Loucy (cell line): ENCODE results near the gene TRAF2.

Experiments used
- H2AFZ ChIP-seq: fragments of 200-600 bp; sonication (generic); 2 replicates; pipeline ENCODE4 v1.6.0; 2016; ENCODE audit warnings: antibody characterized with exemption, mild to moderate bottlenecking, low read length, moderate library complexity
- H3F3A ChIP-seq: fragments of 200-600 bp; 2 replicates; pipeline ENCODE4 v1.6.0; 2016; ENCODE audit warnings: antibody characterized with exemption, low read depth, mild to moderate bottlenecking
- H3K27me3 ChIP-seq: fragments of 200-600 bp; sonication (generic); 2 replicates; pipeline ENCODE4 v1.6.1; 2014; ENCODE audit warnings: low read length, mild to moderate bottlenecking; ENCODE audit not compliant: insufficient read depth, poor library complexity, severe bottlenecking
- H3K36me3 ChIP-seq: fragments of 200-600 bp; sonication (generic); 2 replicates; pipeline ENCODE4 v1.6.1; 2016; ENCODE audit warnings: low read length; ENCODE audit not compliant: insufficient read depth
- H3K4me1 ChIP-seq: fragments of 200-600 bp; sonication (generic); 2 replicates; pipeline ENCODE4 v1.5.1; 2014; ENCODE audit warnings: low read length, mild to moderate bottlenecking; ENCODE audit not compliant: insufficient read depth, poor library complexity, severe bottlenecking
- H3K4me2 ChIP-seq: fragments of 200-600 bp; sonication (generic); 2 replicates; pipeline ENCODE4 v1.6.0; 2014; ENCODE audit warnings: antibody characterized with exemption, low read length, low read depth, mild to moderate bottlenecking; ENCODE audit not compliant: poor library complexity, severe bottlenecking
- H3K4me3 ChIP-seq: fragments of 200-600 bp; sonication (generic); 2 replicates; pipeline ENCODE4 v1.5.1; 2014; ENCODE audit warnings: low read length, mild to moderate bottlenecking, mixed read lengths; ENCODE audit not compliant: poor library complexity, severe bottlenecking
- H3K79me2 ChIP-seq: fragments of 200-600 bp; sonication (generic); 2 replicates; pipeline ENCODE4 v1.6.1; 2014; ENCODE audit warnings: low read length; ENCODE audit not compliant: insufficient read depth
- H3K9ac ChIP-seq: fragments of 200-600 bp; sonication (generic); 2 replicates; pipeline ENCODE4 v1.6.0; 2014; ENCODE audit warnings: mild to moderate bottlenecking, low read depth, low read length, moderate library complexity; ENCODE audit not compliant: poor library complexity, severe bottlenecking
- H3K9me2 ChIP-seq: fragments of 200-600 bp; sonication (generic); replicated peaks from 2 replicates; pipeline ENCODE4 v1.6.1; 2016; ENCODE audit warnings: low read depth, low read length, mixed read lengths
- H3K9me3 ChIP-seq: fragments of 200-600 bp; sonication (generic); 2 replicates; pipeline ENCODE4 v1.6.1; 2014; ENCODE audit warnings: mild to moderate bottlenecking, antibody characterized with exemption, low read length, low read depth; ENCODE audit not compliant: insufficient read depth
- H4K20me1 ChIP-seq: fragments of 200-600 bp; sonication (generic); 2 replicates; pipeline ENCODE4 v1.6.0; 2014; ENCODE audit warnings: antibody characterized with exemption, low read length, mild to moderate bottlenecking; ENCODE audit not compliant: insufficient read depth, poor library complexity, severe bottlenecking
- EZH2phosphoT487 ChIP-seq: fragments of 200-600 bp; IDR thresholded peaks from 2 replicates; pipeline ENCODE4 v1.6.1; 2018; ENCODE audit warnings: antibody characterized with exemption, mild to moderate bottlenecking, moderate library complexity, borderline replicate concordance
- TF ChIP-seq, protein P1 (sequence below): fragments of 200-600 bp; sonication (generic); conservative IDR thresholded peaks from 2 replicates; pipeline ENCODE4 v1.5.1; 2014; ENCODE audit warnings: mild to moderate bottlenecking, antibody characterized with exemption, low read length

Gene TRAF2

DNA sequence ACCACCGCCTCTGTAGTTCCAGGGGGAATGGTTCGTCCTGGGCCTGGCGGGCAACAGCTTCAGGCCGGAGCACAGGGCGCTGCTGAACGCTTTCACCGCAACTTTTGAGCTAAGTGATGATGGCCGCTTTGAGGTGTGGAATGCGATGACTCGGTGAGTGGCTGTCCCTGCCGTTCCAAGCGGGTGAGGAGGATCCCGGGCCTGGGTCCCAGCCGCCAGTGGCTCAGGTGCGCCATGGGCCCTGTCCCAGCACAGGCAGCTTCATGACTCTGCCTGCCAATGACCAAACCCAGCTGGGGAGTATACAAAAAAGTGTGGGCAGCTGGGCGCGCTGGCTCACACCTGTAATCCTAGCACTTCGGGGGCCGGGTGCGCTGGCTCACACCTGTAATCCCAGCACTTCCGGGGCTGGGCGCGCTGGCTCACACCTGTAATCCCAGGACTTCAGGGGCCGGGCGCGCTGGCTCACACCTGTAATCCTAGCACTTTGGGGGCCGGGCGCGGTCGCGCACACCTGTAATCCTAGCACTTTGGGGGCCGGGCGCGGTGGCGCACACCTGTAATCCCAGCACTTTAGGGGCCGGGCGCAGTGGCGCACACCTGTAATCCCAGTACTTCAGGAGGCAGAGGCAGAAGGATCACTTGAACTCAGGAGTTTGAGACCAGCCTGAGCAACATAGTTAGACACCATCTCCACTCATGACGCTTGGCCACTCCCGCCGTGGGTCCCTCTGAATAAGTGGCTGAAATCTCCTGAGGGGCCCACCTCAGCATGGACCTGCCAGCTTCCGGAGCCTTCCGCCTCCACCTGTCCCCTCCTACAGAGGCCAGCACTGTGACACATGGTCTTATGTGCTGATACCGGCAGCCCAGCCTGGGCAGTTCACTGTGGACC is 66.8 kb downstream of the TRAF2 start:
- H3F3A ChIP-seq = no peaks in the 10 kb centered on the region
- H3K4me3 ChIP-seq = no peak overlapping the region
- H3K79me2 ChIP-seq = no peaks in the 10 kb centered on the region
- H3K4me2 ChIP-seq = no peak overlapping the region
- H3K9ac ChIP-seq = no peak overlapping the region
- peaks cover 8% of the 10 kb centered on the region for H3K4me1 ChIP-seq
- no peaks in the 10 kb centered on the region for H3K36me3 ChIP-seq
- H3K27me3 ChIP-seq = no peaks in the 10 kb centered on the region
- H3K9me3 ChIP-seq = no peaks in the 10 kb centered on the region
- no peaks in the 10 kb centered on the region for H4K20me1 ChIP-seq
- H3K9me2 ChIP-seq = no peaks in the 10 kb centered on the region
- no peak overlapping the region for H2AFZ ChIP-seq
- no peak for TF ChIP-seq EZH2phosphoT487
- TF ChIP-seq, protein P1, sequence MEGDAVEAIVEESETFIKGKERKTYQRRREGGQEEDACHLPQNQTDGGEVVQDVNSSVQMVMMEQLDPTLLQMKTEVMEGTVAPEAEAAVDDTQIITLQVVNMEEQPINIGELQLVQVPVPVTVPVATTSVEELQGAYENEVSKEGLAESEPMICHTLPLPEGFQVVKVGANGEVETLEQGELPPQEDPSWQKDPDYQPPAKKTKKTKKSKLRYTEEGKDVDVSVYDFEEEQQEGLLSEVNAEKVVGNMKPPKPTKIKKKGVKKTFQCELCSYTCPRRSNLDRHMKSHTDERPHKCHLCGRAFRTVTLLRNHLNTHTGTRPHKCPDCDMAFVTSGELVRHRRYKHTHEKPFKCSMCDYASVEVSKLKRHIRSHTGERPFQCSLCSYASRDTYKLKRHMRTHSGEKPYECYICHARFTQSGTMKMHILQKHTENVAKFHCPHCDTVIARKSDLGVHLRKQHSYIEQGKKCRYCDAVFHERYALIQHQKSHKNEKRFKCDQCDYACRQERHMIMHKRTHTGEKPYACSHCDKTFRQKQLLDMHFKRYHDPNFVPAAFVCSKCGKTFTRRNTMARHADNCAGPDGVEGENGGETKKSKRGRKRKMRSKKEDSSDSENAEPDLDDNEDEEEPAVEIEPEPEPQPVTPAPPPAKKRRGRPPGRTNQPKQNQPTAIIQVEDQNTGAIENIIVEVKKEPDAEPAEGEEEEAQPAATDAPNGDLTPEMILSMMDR = no peak

DNA sequence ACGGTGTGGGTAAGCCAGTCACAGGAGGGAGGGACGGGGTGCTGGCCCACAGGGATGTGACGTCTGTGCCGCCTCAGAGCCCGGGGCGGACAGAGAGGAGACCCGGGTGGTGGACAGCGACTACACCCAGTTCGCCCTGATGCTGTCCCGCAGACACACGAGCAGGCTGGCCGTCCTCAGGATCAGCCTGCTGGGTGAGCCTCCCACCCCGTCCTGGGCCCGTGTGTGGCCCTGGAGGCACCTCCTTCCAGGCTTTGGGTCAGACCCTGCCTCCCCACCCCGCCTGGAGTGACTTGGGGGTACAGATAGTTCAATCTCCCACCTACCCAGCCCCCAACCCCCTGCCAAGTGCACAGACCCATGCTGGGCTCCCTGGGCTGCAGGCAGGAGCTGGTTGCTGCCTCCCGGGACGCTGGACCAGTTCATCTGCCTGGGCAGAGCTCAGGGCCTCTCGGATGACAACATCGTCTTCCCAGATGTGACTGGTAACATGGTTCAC is 67.5 kb downstream of the TRAF2 start:
- no peak overlapping the region for H3K4me3 ChIP-seq
- H3K4me1 ChIP-seq = peaks cover 6% of the 10 kb centered on the region
- H2AFZ ChIP-seq = no peak overlapping the region
- H3K27me3 ChIP-seq = no peaks in the 10 kb centered on the region
- no peaks in the 10 kb centered on the region for H3K9me2 ChIP-seq
- H3K9me3 ChIP-seq = no peaks in the 10 kb centered on the region
- H3K79me2 ChIP-seq = no peaks in the 10 kb centered on the region
- no peak overlapping the region for H3K4me2 ChIP-seq
- no peaks in the 10 kb centered on the region for H3K36me3 ChIP-seq
- no peak overlapping the region for H3K9ac ChIP-seq
- TF ChIP-seq EZH2phosphoT487 = no peak
- TF ChIP-seq, protein P1 = no peak
- H3F3A ChIP-seq = no peaks in the 10 kb centered on the region
- H4K20me1 ChIP-seq = no peaks in the 10 kb centered on the region

DNA sequence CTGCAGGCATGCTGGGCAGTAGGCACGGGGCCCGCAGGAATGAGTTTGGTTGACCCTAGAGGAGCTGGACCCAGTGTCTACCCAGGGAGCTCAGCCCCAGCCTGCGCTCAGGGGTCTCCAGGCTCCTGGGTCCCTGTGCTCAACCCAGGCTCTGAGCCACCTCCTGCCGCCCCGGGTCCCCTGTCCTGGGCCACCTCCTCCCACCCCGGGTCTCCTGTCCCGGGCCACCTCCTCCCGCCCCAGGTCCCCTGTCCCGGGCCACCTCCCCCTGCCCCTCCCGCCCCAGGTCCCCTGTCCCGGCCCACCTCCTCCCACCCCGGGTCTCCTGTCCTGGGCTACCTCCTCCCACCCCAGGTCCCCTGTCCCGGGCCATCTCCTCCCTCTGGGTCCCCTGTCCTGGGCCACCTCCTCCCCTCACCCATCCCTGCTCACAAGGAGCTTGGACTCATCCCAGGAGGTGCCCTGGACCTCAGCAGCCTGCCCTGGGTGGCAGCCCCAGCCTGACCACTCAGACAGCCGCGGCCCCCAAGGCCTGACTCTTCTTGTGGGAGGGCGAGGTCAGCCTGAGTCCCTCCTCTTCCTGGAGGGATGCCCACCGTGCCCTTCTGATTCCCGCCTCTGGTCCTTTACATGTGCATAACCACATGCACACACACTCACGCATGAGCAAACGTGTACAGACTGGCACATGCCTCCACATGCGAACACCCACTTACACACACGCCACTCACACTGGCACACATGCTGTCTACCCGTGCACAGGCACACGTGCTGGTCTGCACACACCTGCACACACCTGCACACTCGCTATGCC is 68.2 kb downstream of the TRAF2 start:
- Histone ChIP-seq H3K79me2 (no peaks in the 10 kb centered on the region), H4K20me1 (no peaks in the 10 kb centered on the region), H3K4me3 (no peak overlapping the region), H3K4me2 (no peak overlapping the region), H3K4me1 (peaks cover 6% of the 10 kb centered on the region), H3F3A (no peaks in the 10 kb centered on the region), H3K9ac (no peak overlapping the region), H3K9me3 (no peaks in the 10 kb centered on the region), H3K9me2 (no peaks in the 10 kb centered on the region), H2AFZ (no peak overlapping the region), H3K27me3 (no peaks in the 10 kb centered on the region), H3K36me3 (no peaks in the 10 kb centered on the region)
- TF ChIP-seq, protein P1 = no peak
- TF ChIP-seq EZH2phosphoT487 = no peak
